GM21526 (cell line): ENCODE measurements around the gene HIP1.
"Not testable (repeated sequence)": the region's sequence is repeated elsewhere in the genome, so short reads cannot be mapped to it uniquely, and the experiment has no call there.

ENCODE experiments used
- ATAC-seq: cut with Tn5 transposase; IDR thresholded peaks from one replicate; pipeline ENCODE4 v1.9.1; 2021; ENCODE audit warnings: moderate library complexity; ENCODE audit not compliant: unreplicated experiment, low FRiP score

HIP1 gene

DNA sequence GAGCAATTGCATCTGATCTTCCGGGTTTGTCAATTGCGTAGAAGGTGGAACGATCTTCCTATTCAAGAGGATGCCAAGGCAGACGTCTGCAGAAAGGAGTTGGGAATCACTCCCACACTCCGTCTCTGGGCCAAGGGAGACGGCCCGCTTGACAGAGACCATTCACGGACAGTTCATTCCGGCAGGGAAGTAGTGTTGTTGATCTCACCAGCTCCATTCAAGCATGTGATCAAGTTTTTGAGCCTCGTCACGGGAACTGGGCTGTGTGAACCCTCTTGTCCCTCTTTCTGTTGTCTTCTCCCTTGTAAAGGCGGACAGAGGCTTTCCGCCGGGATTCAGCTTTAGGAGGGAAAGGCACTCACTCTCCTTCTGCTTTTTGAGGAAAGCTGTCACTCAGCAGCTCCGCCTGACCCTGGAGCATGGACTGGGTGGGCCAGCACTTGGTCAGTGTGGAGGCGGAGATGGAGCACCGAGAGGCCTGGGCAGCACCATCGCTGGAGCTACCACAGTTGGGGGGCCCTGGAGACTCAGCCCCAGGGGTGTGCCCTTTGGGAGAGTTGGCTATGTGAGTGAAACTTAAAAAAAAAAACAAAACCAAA is 201.7 kb downstream of the HIP1 start:
- no peak for ATAC-seq

DNA sequence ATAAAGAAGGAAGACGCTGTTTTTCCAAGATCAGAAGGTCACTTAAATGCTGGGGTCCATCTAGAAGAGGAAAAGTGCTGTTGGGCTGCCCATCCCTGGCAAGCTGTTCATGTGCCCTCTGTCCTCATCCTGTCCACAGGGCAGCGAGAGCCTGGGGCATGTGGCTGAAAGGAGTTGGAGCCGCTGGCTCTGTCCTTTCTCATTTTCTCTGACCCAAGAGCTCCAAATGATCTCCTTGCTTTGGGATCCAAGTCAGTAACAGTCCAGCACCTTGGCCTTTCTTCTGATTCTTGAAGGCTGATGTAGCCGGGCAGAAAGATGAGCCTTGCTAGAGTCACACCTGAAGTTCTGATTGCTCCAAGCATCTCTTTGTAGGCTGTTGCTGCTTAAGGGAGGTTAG is 202.2 kb downstream of the HIP1 start:
- ATAC-seq, result no peak

DNA sequence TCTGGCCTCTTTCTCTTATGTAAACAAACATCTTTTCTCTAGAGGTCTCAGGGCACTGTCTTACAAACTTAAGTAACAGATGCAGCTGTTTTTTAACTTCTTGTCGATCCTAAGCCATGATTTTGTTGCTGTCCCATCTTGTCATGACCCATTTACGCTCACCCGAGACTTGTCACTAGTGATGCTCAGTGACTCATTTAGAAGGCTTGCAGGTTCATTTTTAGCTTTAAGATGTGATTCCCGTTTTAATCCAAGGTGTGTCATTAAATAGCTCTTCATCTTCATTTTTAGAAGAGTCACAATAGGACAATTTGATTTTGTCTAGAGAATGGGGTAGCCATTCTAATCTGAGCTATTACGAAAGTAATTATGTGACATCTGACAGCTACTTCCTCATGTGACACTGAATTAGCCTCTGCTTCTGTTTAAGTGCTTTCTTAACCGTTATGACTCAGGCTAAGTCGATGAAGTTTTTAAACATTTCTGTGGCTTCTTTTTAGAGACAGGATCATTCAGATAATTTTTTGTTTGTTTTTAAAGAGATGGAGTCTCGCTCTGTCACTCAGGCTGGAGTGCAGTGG is 203.9 kb downstream of the HIP1 start:
- ATAC-seq, result no peak

DNA sequence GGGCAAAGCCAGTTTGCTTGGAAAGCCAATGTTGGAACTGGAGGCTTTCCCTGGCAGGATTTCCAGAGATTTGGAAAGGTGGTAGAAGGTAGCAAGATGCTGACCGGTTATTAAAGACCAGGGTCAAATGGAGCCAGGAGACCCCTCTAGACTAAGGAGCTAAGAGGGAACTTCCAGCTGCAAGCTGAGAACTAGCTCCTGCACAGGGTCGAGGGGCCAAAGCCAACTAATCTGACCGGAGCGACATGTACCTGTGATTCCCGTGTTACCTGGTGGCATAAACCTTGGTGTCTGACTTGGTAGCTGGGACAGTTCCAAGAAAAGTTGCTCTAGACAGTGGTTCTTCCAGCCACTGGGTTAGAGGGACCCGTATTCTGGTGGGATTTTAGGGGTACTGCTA is 204.8 kb downstream of the HIP1 start:
- ATAC-seq, result no peak

DNA sequence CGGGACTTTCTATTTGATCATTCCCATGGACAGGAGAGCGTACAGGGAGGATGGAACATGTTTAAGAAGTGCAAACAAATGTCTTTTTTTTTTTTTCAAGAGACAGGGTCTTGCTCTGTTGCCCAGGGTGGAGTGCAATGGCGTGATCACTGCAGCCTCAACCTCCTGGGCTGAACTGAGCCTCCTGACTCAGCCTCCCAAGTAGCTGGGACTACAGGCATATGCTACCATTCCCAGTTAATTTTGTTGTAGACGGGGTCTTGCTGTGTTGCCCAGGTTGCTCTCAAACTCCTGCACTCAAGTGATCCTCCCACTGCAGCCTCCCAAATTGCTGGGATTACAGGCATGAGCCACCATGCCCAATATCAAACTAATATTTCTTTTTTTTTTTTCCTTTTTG is 206.1 kb downstream of the HIP1 start:
- ATAC-seq, result no peak

DNA sequence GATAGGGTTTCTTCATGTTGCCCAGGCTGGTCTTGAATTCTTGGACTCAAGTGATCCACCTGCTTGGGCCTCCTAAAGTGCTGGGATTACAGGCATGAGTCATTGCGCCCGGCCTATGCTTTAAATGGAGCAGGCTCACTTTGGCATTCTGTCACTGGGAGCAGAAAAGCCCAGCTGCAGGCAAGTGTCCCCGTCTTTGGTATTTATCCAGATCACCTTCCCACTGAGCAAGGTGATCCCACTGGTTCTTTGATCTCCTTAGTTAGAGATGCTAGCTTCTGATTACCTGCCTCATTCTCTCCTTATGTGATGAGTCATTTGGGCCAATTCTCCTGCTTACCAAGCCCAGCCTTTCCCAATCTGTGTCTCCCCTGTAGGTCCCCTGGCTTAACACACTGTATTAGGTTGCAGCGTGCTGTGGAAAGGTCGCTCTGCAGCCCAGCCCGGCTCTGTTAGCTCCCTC is 207.4 kb downstream of the HIP1 start:
- no peak for ATAC-seq

DNA sequence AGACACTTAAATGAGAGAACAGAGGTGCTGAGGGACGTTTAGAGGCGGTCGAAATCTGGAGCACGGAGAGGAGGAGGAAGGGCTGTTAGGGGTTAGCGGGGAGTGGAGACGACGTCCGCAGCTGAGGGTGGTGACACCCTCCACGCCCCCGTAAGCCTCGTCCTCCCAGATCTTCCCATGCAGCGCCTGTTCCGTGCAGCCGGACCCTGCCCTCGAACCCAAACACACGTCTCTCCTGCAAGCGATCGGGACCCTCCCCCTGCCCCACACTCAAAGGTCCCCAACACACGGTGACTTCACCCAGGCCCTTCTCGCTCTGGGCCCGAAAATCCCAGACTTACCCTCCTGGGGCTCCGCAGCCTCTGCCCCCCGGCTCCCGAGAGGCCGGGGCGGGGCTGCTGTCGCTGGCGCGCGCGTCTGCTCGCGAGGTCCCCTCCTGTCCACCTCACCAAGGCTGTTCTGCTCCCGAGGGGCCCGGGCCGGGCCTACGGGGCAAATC is 211.5 kb downstream of the HIP1 start:
- not testable (repeated sequence) for ATAC-seq

DNA sequence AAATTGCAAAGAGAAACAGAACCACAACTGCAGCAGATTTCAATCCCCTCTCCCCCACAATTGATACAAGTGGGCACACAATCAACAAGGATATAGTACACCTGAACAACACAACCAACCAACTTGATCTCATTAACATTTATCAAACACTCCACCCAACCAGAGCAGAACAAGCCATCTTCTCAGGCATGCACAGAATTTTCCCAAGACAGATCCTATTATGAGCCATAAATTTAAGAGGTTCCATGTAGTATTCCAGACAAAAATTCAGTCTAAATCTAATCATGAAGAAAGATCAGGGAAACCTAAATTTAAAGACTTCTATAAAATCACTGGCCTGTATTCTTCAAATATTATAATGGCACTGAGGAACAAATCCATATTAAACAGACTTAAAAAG is 217.0 kb downstream of the HIP1 start:
- ATAC-seq, result not testable (repeated sequence)

DNA sequence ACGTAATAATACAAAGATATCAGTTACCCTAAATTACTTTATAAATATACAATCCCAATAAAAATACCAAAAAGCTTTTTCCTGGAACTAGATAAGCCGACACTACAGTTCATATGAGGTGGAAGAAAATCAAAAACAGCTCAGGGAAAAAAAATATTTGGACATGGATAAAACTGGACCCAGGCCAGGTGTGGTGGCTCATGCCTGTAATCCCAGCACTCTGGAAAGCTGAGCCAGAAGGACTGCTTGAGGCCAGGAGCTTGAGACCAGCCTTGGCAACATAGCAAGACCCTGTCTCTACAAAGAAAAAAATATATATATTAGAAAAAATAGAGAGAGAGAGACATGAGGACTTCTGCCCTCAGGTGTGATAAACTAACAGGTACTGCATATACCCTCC is 219.9 kb downstream of the HIP1 start:
- ATAC-seq, result not testable (repeated sequence)

DNA sequence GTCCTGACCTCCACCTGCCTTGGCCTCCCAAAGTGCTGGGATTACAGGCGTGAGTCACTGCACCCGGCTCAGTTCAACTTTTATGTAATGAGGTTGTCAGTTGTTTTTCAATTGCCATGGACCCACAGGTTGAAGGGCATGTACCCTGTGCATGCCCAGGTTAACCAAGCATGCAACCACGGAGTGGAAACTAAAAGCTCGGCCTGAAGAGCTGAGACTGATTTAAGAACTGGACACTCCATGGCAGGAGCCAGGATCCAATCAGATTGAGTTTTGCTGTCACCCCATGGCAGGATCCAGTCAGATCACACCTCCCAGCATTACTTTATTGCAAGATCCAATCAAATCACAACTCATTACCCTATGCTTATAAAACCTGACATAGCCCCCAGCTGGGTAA is 229.7 kb downstream of the HIP1 start:
- ATAC-seq, result not testable (repeated sequence)

DNA sequence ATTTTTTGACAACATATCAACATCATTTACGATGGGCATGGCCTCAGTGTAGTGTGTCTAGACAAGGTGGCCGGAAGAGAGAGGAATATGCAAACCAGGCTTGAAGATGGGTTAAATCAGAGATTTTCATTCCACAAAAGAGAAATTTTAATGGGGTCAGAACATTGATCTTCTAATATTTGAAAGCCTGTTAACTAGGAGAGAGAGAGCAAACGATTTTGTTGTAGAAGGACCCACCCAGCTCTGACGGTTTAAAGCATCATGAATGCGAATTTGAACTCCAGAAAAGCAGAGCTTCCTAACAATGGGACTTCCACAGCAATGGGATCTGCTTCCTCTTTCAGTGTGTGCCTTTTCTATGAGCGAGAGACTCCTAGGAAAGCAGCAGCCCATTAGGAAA is 246.7 kb downstream of the HIP1 start, which contains the start of gene SPDYE5:
Gene SPDYE5, plus strand, starts transcription at position 301 of the 400 bp plus-strand sequence. CDS start 1,728 bp downstream, outside the sequence.
- not testable (repeated sequence) for ATAC-seq

DNA sequence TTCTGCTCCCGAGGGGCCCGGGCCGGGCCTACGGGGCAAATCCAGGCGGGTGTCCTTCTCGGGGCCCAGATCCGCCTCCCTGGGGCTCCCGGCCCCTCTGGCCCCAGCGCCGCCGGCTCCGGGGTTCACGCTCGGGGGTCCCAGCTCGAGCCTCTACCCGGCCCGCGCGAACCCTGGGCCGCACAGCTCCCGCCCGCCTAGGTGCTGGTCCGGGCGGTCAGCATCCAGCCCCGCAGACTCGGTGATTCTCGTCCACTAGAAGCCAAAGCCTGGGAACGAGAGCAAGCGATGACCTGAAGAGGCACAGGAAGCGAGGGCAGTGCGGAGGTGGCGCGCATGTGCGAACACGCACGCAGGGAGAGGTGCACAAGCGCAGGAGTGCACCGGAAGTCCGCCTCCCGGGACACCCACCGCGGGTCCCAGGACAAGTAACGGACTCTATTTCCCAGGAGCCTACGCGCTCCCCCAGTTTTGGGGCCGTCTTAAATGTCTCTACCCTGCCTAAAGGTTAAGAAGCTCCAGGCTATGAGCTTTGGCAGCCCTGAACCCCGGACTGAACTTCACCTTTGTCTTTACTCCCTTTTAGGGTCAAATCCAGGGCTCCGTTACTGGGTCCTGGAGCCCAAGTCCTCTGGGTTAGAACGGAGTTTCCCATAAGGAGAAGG is 252.6 kb downstream of the HIP1 start, which contains the start of gene POM121C:
Gene POM121C, minus strand, starts transcription at position 321 of the 665 bp plus-strand sequence. CDS start 44,803 bp downstream, outside the sequence.
- ATAC-seq, result peak; percentile 93

DNA sequence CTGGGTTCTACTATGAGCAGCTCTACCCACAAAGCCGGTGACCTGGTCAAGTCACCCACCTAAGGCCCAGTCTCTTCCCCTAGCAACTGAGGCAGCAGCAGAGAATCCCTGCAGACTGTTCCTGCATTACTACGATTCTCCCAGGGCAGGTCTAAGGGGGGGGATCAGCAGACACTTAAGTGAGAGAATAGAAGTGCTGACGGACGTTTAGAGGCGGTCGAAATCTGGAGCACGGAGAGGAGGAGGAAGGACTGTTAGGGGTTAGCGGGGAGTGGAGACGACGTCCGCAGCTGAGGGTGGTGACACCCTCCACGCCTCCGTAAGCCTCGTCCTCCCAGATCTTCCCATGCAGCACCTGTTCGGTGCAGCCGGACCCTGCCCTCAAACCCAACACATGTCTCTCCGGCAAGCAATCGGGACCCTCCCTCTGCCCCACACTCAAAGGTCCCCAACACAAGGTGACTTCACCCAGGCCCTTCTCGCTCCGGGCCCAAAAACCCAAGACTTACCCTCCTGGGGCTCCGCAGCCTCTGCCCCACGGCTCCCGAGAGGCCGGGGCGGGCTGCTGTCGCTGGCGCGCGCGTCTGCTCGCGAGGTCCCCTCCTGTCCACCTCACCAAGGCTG is 253.3 kb downstream of the HIP1 start:
- ATAC-seq, result not testable (repeated sequence)
